Activated naive CD4-positive, alpha-beta T cell treated with anti-CD3 and anti-CD28 coated beads, Interleukin-2, amount 50 U/mL, for 16 hours (primary cell): Measurements from ENCODE around the gene GPT2.

Experiments used
- DNase-seq: peaks from one replicate; pipeline ENCODE4 v3.0.0-alpha.2; 2020

GPT2 gene

GRCh38 chr16:46897471-46897870, 13.3 kb downstream of the GPT2 start:
- DNase-seq: no peak

GRCh38 chr16:46898006-46898405, 13.8 kb downstream of the GPT2 start:
- DNase-seq: no peak

GRCh38 chr16:46899443-46900143, 15.4 kb downstream of the GPT2 start:
- no peak for DNase-seq

- DNase-seq: no peak
Measured at GRCh38 chr16:46900455-46901235, 16.5 kb downstream of the GPT2 start.

GRCh38 chr16:46901709-46902108, 17.5 kb downstream of the GPT2 start:
- no peak for DNase-seq

- no peak for DNase-seq
Measured at GRCh38 chr16:46903255-46903905, 19.2 kb downstream of the GPT2 start.

- DNase-seq: no peak
Measured at GRCh38 chr16:46904471-46904870, 20.3 kb downstream of the GPT2 start.

GRCh38 chr16:46906360-46907060, 22.3 kb downstream of the GPT2 start:
- DNase-seq: no peak

GRCh38 chr16:46907061-46907774, 23.1 kb downstream of the GPT2 start:
- no peak for DNase-seq

- DNase-seq: peak; percentile 55
Measured at GRCh38 chr16:46908540-46909372, 24.6 kb downstream of the GPT2 start.

- no peak for DNase-seq
Measured at GRCh38 chr16:46911038-46911437, 26.9 kb downstream of the GPT2 start.

- no peak for DNase-seq
Measured at GRCh38 chr16:46911650-46912049, 27.5 kb downstream of the GPT2 start.

- no peak for DNase-seq
Measured at GRCh38 chr16:46914556-46915201, 30.5 kb downstream of the GPT2 start.

GRCh38 chr16:46915483-46916025, 31.4 kb downstream of the GPT2 start:
- DNase-seq: no peak

- no peak for DNase-seq
Measured at GRCh38 chr16:46916980-46917379, 32.8 kb downstream of the GPT2 start.

- no peak for DNase-seq
Measured at GRCh38 chr16:46918400-46918799, 34.2 kb downstream of the GPT2 start.

GRCh38 chr16:46918905-46919792, 35.0 kb downstream of the GPT2 start:
- no peak for DNase-seq

- DNase-seq: no peak
Measured at GRCh38 chr16:46920402-46921068, 36.4 kb downstream of the GPT2 start.

- DNase-seq: no peak
Measured at GRCh38 chr16:46922239-46922638, 38.1 kb downstream of the GPT2 start.
